ENCODE results near the gene ARMC5.
"Not testable (repeated sequence)": the region's sequence is repeated elsewhere in the genome, so short reads cannot be mapped to it uniquely, and the experiment has no call there.

Gene ARMC5

DNA sequence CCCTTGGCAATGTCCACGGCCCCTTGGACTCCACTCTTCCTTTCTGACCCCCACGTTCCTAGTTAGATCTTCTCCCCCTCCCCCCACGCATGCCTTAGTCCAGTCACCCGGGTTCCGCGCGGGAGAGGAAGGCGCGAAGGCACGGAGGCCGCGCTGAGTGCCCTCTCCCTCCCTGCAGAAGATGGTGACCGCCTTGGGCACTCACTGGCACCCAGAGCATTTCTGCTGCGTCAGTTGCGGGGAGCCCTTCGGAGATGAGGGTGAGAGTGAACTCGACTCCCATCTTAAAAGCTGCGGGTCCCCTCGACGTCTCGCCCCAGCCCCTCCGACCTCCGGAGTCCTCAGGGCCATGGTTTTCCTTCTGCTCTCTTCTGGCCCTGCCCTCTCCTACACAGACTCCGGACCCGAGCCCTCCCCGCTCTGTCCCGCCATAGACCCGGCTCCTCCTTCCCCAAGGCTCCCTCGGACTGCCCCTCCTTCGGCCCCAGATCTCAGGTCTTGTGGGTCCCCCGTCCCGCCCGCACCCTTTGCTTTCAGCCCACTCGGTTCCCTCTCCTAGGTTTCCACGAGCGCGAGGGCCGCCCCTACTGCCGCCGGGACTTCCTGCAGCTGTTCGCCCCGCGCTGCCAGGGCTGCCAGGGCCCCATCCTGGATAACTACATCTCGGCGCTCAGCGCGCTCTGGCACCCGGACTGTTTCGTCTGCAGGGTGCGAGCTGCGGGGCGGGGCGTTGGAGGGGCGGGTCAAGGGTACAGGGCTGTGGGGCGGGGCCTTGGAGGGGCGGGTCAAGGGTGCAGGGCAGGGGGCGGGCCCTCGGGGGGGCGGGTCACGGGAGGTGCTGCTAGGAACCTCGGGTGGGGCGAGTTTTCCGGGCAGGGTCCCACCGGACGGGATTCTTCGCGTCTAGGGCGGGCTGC is 17.3 kb downstream of the ARMC5 start:
- peak; percentile 78 to 87 for DNase-seq (ENCODE audit: low read depth in 2 of 2)

DNA sequence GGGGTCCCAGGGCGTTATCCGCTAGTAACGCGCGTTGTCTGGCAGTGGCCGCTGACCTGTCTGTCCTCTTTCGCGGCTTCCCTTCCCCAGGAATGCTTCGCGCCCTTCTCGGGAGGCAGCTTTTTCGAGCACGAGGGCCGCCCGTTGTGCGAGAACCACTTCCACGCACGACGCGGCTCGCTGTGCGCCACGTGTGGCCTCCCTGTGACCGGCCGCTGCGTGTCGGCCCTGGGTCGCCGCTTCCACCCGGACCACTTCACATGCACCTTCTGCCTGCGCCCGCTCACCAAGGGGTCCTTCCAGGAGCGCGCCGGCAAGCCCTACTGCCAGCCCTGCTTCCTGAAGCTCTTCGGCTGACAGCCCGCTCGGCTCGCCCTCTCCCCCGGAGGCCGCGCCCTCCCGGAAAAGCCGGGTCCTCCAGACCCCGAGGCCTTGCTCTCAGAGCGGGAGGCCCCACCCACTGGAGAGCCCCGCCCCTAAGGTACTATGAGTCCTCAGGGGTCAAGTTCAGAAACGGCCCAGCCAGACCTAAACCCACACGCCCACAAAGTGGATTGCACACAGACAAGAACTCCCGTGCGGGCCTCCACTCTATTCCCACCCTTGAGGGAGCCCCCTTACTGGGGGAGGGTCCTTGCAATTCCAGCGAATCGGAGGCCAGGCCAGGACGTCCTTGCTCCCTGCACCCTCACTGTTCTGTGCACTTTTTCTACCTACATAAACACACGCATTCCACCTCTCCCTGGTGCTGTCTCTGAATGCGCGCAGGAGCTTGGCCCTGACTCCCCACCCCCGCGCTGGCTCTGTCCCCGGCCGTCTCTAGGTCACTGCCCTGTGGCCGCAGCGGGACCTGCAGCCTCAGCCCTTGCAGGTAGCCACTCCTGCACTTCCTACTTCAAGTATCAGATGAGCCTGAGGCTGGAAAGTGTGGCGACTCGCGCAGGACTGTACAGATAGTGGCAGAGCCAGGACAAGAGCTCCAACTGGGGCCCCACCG is 18.2 kb downstream of the ARMC5 start:
- no peak for DNase-seq (ENCODE audit: low read depth in 2 of 2)

DNA sequence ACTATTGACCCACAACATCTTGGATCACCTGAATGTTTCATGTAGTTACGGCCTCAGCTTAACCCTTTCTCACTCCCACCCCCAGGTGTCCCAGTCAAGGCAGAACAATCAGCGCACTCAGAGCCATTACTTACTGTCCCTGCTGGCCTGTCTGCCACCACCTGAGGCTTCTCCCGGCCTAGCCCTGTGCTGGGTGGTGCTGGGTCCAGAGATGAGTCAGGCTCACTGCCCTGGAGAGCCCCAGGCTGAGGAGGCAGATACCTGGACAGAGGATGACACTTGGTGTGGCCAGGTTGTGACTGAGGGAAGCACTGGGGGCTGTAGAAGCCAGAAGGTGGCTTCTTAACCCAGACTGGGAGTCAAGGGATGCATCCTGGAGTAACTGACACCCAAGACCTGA is 19.7 kb downstream of the ARMC5 start:
- no peak for DNase-seq (ENCODE audit: low read depth in 2 of 2)

DNA sequence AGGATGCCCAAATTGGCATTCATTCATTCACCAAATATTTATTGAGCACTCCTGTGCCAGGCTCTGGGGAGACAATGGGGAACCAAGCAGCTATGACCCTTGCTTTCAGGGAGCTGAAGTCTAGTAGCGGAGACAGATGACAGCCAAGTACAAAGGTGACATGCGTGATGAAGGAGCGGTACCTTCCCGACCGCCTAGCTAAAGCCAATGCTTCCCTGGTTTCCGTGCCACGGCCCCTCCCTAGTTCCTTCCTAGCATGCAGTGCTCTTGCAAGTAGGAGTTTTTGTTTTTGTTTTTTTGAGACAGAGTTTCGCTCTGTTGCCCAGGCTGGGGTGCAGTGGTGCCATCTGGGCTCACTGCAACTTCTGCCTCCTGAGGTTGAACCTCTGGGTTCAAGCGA is 20.4 kb downstream of the ARMC5 start:
- DNase-seq (ENCODE audit: low read depth in 2 of 2): no peak

DNA sequence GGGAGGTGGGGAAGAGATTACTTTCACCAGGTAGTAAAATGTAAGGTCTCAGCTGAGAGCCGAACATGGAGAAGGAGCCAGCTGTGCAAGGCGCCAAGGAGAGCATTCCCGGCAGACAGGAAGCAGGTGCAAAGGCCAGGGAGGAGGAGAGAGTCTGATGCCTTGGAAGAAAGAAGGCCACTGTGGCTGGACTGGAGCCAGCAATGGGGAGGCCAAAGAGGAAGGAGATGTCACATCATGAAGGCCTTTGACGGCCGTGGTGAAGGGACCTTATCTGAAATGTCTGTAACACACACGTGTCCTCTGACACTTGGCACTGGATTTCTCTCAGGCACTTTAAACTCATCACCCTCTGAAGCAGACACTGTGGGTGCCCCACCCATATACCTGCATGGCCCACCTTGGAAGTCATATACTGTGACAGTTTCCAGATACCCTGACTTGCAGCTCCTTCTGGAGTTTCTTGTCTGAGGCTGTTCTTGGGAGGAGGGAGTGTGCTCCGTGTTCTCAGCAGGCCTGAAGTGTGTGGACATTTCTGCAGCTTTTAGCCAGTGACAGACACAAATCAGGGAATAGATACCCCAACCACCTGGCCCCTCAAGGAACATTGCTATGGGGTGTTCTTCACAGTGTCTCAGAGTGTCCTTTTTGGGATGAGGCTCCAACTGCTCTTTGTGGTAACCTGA is 21.7 kb downstream of the ARMC5 start:
- DNase-seq (ENCODE audit: low read depth in 2 of 2): no peak

DNA sequence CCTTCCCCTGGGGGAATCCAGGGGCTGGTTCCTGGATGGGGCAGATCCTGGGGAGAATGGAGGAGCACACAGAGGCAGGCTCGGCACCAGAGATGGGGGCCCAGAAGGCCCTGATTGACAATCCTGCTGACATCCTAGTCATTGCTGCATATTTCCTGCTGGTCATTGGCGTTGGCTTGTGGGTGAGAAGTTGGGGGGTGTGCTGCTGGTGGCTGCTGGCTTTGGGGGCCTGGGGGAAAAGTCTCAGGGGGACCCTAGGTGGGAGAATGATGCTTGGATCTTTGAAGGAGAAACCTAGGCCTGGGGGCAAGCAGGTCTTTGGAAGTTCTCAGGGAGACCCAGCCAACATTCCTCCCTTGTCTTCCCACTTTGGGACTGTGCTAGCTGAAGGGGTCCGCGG is 23.8 kb downstream of the ARMC5 start, which contains the start of gene SLC5A2:
SLC5A2 (plus strand) TSS at position 43 of the 400 bp plus-strand sequence; CDS start at position 57, 14 bp downstream.
- DNase-seq (ENCODE audit: low read depth in 2 of 2): no peak

DNA sequence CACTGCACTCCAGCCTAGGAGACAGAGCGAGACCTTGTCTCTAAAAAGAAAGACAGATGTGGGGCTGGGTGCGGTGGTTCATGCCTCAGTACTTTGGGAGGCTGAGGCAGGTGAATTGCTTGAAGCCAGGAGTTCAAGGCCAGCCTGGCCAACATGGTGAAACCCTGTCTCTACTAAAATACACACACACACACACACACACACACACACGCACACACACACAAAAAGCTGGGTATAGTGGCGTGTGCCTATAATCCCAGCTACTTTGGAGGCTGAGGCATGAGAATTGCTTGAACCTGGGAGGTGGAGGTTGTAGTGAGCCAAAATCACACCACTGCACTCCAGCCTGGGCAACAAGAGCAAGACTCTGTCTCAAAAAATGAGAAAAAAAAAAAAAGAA is 24.7 kb downstream of the ARMC5 start:
- not testable (repeated sequence) for DNase-seq (ENCODE audit: low read depth in 2 of 2)

DNA sequence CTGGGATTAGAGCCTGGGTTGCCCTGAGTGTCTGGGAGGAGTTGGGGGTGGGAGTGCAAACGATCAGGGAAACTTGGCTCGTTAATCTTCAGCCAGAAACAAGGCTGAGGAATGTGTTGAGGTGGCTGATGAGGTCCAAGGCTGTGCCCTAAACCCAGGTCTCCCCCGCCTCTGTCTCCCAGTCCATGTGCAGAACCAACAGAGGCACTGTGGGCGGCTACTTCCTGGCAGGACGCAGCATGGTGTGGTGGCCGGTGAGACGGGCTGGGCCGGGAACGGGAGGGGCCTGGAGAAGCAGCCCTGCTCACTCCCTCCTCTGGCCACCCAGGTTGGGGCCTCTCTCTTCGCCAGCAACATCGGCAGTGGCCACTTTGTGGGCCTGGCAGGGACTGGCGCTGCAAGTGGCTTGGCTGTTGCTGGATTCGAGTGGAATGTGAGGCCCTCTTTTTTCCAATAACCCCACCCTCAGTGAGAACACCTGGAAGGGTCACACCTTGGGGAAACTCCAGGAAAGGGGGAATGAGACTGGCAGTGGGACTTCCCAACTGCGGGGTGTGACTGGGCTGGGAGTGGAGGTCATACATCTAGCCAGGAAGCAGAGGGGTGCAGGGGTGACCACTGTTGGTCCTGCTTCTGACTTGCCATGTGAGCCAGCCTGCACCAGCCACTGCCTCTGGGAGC is 25.3 kb downstream of the ARMC5 start:
- no peak for DNase-seq (ENCODE audit: low read depth in 2 of 2)

DNA sequence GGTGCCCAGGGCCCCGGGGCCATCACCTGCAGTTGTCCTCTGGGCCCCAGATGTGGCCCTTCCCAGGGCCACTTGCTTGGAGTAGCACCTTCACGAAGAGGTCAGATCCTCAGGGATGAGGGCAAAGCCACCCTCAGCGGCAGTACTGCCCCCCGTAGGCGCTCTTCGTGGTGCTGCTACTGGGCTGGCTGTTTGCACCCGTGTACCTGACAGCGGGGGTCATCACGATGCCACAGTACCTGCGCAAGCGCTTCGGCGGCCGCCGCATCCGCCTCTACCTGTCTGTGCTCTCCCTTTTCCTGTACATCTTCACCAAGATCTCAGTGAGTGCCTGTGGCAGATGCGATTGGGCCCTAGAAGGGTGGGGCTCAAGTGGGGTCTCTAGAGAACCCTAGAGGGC is 26.3 kb downstream of the ARMC5 start:
- no peak for DNase-seq (ENCODE audit: low read depth in 2 of 2)

DNA sequence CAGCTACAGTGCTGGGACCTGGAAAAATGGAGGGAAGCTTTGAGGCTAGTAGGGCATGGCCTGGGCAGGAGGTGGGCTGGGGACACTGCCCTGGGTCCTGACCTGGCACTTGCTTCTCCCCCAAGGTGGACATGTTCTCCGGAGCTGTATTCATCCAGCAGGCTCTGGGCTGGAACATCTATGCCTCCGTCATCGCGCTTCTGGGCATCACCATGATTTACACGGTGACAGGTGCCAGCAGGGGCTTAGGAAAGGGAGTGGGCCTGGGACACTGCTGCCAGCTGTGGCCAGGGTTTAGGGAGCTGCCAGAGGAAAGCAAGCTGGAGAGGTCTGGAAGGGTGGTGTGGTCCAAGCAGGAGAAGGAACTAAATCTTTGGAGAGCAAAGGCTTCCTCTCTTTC is 26.7 kb downstream of the ARMC5 start:
- no peak for DNase-seq (ENCODE audit: low read depth in 2 of 2)

DNA sequence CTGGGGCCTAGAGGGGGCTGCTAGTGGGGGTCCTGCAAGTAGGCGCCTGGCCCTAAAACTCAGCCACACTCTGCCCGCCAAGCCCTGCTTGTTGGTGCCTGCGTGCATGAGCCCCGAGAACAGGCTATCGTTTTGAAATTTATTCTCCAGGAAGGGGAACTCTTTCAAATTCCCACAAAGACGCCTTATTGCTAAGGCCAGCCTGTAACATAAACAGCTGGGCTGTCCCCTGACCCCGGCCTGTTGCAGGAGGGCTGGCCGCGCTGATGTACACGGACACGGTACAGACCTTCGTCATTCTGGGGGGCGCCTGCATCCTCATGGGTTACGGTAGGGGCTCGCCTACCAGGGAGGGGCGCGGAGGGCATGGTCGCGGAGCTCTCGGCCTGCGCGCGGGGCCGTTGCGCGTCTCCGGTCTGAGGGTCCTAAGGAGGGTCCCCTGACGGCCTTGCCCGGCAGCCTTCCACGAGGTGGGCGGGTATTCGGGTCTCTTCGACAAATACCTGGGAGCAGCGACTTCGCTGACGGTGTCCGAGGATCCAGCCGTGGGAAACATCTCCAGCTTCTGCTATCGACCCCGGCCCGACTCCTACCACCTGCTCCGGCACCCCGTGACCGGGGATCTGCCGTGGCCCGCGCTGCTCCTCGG is 27.9 kb downstream of the ARMC5 start:
- no peak for DNase-seq (ENCODE audit: low read depth in 2 of 2)

DNA sequence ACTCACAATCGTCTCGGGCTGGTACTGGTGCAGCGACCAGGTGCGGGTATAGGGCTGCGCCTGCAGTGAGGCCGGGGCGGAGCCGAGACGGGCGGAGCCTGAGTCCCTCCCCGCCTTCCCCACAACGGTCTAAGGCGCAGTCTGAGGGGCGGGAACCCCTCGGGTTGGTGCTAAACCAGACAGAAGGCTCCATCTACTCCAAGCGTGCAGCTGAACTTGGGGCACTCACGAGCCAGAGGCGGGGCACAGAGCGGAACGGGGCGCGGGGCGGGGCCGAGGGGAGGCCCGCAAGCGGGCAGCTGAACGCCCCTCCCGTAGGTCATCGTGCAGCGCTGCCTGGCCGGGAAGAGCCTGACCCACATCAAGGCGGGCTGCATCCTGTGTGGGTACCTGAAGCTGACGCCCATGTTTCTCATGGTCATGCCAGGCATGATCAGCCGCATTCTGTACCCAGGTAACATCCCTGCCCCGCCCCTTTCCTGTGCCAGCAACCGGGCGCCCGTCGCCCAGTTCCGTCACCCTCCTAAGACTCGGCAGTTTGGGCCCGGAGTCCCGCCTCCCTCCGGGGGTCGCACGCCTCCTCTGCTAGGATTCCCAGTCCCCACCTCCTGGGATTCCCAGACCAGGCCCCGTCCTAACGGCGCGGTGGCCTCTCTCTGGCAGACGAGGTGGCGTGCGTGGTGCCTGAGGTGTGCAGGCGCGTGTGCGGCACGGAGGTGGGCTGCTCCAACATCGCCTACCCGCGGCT is 28.6 kb downstream of the ARMC5 start:
- DNase-seq (ENCODE audit: low read depth in 2 of 2): peak in 1 of 2 donors; percentile 32

DNA sequence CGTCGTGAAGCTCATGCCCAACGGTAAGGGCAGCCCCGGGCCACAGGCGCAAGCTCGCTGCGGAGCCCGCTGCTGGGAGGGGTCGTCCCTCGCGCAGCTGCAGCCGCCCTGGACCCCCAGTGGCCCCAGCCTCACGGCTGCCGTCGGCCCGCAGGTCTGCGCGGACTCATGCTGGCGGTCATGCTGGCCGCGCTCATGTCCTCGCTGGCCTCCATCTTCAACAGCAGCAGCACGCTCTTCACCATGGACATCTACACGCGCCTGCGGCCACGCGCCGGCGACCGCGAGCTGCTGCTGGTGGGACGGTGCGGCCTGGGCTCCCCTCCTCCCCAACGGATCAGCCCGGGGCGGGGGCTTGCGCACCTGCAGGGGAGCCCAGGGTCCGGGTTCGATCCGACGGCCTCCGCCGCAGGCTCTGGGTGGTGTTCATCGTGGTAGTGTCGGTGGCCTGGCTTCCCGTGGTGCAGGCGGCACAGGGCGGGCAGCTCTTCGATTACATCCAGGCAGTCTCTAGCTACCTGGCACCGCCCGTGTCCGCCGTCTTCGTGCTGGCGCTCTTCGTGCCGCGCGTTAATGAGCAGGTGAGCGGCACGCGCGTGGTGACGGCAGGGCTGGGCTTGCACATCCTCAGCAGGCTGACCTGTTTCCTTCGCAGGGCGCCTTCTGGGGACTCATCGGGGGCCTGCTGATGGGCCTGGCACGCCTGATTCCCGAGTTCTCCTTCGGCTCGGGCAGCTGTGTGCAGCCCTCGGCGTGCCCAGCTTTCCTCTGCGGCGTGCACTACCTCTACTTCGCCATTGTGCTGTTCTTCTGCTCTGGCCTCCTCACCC is 29.4 kb downstream of the ARMC5 start:
- no peak for DNase-seq (ENCODE audit: low read depth in 2 of 2)

DNA sequence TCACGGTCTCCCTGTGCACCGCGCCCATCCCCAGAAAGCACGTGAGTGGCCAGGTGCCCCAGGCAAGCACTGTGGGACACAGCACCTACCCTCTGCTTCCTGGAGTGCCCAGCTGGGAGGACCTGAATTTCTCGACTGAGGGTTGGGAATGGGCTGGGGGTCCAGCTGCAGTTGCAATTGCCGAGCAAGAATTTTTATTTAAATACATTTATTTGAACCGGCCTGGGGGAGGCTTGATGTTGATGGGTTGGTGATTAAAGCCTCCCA is 29.9 kb downstream of the ARMC5 start:
- DNase-seq (ENCODE audit: low read depth in 2 of 2): no peak

DNA sequence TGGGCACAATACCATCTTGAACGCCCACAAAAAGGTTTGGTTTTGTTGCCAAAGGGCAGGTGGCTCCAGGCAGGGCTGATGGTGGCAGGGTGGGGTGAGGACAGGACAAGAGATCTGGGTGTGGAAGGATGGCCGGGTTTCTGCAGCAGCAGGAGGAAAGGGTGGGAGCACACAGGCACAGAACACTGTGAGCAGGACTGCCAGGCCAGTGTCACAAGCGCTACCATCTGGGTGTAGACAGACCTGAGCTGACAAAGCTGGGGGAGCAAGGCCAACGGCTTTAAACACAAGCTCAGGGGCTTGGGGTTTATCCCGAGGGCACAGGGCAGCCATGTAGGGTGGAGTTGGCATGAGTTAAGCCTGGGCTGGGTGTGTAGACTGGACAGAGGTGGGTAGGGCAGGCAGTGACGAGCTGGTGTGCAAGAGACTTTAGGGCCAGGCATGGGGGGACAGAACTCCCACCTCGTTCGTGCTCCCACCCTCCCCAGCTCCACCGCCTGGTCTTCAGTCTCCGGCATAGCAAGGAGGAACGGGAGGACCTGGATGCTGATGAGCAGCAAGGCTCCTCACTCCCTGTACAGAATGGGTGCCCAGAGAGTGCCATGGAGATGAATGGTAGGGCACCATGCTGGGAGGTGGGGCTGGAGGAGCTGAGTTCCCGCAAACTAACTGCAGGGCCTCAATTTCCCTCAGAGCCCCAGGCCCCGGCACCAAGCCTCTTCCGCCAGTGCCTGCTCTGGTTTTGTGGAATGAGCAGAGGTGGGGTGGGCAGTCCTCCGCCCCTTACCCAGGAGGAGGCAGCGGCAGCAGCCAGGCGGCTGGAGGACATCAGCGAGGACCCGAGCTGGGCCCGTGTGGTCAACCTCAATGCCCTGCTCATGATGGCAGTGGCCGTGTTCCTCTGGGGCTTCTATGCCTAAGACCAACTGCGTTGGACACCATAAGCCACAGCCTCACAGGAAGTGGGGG is 30.6 kb downstream of the ARMC5 start:
- no peak for DNase-seq (ENCODE audit: low read depth in 2 of 2)

DNA sequence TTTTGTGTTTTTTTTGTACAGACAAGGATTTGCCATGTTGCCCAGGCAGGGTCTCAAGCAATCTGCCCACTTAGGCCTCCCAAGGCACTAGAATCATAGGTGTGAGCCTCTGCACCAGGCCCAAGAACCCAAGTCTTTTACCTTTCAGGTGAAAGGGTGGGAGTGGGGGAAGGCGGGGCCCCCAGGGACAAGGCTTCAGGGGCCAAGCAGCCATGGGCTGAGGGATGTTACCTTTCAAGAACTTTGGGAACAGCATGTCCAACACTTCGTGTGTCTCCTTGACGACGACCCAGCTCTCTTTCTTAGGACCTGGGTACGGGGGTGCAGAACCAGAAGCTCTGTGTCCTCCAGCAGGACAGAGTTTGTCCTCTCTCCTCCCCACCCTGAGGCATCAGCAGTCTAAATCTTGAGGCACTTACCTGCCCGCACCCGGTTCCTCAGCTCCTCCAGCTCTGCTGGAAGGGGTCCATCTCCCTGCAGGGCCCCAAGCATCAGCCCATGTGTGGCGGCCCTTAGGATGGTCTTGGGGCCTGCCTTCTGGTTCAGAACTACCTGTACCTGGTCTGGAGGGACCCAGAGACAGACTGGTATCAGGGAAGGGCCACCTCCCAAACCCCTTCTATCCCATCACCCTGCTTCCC is 32.6 kb downstream of the ARMC5 start:
- no peak for DNase-seq (ENCODE audit: low read depth in 2 of 2)

DNA sequence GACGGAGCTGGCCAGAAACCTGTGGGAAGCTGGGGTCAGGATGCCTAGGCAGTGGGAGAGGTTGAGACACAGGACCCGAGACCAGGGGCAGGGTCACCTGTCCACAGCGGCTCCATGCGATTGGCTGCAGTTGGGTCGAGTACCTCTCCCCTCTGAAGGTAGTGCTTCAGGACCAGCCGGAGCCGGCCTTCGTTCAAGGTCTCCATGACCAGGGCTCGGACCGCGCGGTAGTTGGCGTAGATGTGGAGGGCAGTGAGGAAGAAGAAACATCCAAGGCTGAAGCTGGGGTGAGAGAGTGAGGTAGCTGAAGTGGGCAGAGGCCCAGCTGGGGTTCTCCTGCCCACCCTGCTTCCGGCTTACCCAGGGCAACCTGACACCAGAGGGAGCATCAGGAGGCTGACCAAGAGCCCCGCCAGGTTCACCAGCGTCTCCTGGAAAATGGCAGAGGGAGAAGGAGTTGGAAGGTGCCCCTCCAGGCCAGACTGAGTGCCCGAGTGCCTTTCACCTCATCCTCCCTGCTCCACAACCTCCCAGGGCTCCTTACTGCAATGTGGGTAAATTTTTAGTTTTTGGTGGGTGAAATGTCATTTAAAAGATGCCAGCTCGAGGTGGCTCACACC is 34.3 kb downstream of the ARMC5 start:
- DNase-seq (ENCODE audit: low read depth in 2 of 2): no peak
